Spinal cord (tissue), 4 donors: ENCODE results near the gene TMPO. TPM values are rescaled to one million over a fixed set of nuclear protein-coding genes. Genes with fewer than 3 reads are reported as not detected.

Experiments used
- polyA plus RNA-seq, 2 donors: library from polyadenylated mRNA; unstranded; fragments of 120-200 nt; gene quantifications; one replicate each; pipeline ENCODE4 v1.2.1, GENCODE V29; 2013; ENCODE audit not compliant: insufficient read length in 2 of 2
- small RNA-seq: library from RNA; depleted of rRNA; stranded (forward); fragments of <200 nt; gene quantifications from one replicate; pipeline ENCODE3, GENCODE V24; 2014; ENCODE audit warnings: low replicate concordance
- total RNA-seq, 2 donors: library from RNA; depleted of rRNA in 1 of 2; stranded (reverse); fragments of 120-200 nt in 1 of 2; fragments of >200 nt in 1 of 2; gene quantifications; one replicate each; pipeline versions ENCODE4 v1.2.3 to v1.2.4, GENCODE V29; 2013 to 2014

TMPO gene
- total and polyA plus RNA-seq, 4 donors: 71.4 to 131 (median 98.5) TPM

Small RNA genes within 50 kb of the gene (small RNA-seq; reads per million reads assigned to genes)
- gene SNORA53: 8.3 reads per million, percentile 95 among the genes with 10 or more reads in this experiment

Other genes starting within 250 kb of the TMPO start
- gene SLC25A3, start 78.1 kb downstream of the TMPO start, total RNA-seq: 100 to 1,000 TPM; 352 to 447 TPM
- 100 to 1,000 TPM; 439 to 474 TPM for gene SLC25A3, start 78.1 kb downstream of the TMPO start, polyA plus RNA-seq
- gene IKBIP, start 129.2 kb downstream of the TMPO start, total RNA-seq: 10 to 100 TPM; 17.1 to 22.1 TPM
- gene IKBIP, start 129.2 kb downstream of the TMPO start, polyA plus RNA-seq: 10 to 100 TPM; 11.9 to 12.0 TPM
- gene APAF1, start 129.7 kb downstream of the TMPO start, total RNA-seq: 10 to 100 TPM; 25.7 to 42.8 TPM
- gene APAF1, start 129.7 kb downstream of the TMPO start, polyA plus RNA-seq: 10 to 100 TPM; 39.6 to 41.1 TPM